AML-193 (cell line): ENCODE data around the gene RGMB.
A peak's percentile ranks its signal among the peaks of the same experiment; 100 is the strongest.

ENCODE experiments used
- DNase-seq, 2 experiments: peaks; one replicate each; lab custom pipeline; 2025; lab: John Stamatoyannopoulos, UW

Gene RGMB

GRCh38 chr5:98768160-98768959, 5.1 kb upstream of the RGMB start:
- no peak for DNase-seq

DNA sequence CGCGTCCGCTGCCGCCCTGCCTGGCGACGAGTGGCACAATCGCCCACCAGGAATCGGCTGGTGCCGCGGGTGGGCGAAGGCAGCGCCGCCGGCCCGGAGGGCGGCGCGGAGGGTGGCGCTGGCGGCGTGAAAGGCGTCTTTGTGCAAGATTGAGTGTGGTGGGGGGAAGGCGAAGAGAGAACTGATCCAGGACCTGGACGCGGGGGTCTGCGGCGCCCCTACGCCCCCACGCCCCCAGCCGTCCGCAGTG, 4.6 kb upstream of the RGMB start:
- DNase-seq = no peak

- DNase-seq = no peak
Measured at GRCh38 chr5:98769210-98769958, 4.1 kb upstream of the RGMB start.

GRCh38 chr5:98769959-98770208, 3.6 kb upstream of the RGMB start:
- no peak for DNase-seq

DNA sequence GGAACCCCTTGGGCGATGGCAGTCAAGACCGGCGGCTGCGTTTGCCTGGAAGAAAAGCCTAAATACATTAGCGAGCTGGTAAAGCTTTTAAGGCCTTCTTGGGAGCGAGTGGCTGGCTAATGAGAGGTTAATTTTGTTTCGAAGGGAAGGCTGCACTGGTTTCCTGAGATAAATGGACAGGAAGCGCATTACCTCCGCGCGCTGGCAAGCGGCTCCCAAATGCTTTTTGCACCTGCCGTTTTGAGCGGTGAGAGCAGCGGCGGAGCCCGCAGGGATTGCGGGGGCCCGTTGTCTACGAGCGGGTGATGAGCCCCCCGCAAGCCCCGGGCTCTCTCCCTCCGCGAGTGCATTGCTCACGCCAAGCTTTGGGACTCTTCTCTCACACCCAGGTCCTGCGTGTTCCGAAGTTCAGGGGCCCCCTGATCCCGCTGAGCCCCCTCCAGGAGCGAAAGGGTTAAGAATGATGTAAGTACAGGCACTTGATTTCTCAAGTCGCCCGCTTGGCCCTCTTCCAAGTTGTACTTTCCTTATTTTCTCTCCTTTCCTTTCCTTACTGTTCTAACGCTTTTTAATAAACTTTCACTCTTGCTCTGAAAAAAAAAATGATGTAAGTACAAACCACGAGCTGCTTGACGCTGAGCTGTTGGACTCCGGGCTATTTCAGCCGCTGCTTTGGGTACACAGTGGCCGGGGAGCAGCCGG, 3.1 kb upstream of the RGMB start:
- peak; percentile 37 for DNase-seq

DNA sequence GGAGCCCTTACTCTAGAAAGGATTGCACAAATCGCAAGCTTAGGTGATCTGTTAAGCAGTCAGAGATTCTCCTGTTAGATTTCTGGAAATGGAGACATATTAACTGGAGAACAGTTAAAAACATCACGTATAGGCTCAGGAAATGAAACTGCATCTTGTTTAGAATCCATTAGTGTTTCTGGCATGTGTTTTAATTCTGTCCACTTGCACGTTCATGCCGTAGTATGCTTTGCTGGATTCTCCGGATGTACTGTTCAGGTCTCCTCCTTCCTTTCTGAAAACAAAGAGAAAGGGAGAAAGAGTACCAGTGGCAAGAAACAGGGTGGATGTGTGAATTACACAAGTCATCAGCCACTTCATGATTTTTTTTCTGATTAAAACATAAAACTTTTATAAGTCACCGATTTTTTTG, 2.5 kb upstream of the RGMB start:
- no peak for DNase-seq

DNA sequence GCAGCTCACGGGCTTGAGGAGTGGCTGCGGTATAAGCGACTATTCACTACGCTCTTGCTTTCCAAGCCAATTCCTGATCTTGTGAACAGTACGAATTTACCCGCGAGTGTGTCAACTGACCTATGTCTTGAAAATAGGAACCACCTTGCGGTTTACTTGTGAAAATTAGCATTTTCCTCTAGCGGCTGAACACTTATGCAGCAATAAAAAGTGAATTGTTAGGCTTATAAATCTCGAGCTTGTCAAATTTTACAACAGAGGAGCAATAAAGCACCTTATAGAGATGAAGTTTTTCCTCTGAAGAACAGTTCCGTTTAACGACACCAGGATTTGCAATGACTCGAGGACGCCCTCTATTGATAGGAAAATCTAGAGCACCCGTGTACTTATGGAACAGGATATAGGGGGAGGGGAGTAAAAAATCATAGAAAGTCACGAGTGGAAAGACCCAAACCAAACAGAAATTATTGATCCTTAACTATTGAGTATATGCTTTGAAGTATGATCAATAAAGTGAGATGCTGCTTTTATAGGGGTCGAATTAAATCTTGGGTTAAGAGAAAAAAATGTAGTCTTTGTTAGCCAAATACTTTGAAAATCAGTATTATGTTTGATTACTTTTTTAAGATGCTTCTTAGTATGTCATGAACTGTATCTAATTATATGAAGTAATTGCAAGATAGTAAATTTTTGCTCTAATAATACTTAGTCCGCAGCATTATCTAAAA, 1.9 kb upstream of the RGMB start:
- peak; percentile 70 to 77 for DNase-seq

- no peak for DNase-seq
Measured at GRCh38 chr5:98772415-98773213, 849 bp upstream of the RGMB start.

GRCh38 chr5:98773214-98773463, 324 bp upstream of the RGMB start:
- DNase-seq = no peak

DNA sequence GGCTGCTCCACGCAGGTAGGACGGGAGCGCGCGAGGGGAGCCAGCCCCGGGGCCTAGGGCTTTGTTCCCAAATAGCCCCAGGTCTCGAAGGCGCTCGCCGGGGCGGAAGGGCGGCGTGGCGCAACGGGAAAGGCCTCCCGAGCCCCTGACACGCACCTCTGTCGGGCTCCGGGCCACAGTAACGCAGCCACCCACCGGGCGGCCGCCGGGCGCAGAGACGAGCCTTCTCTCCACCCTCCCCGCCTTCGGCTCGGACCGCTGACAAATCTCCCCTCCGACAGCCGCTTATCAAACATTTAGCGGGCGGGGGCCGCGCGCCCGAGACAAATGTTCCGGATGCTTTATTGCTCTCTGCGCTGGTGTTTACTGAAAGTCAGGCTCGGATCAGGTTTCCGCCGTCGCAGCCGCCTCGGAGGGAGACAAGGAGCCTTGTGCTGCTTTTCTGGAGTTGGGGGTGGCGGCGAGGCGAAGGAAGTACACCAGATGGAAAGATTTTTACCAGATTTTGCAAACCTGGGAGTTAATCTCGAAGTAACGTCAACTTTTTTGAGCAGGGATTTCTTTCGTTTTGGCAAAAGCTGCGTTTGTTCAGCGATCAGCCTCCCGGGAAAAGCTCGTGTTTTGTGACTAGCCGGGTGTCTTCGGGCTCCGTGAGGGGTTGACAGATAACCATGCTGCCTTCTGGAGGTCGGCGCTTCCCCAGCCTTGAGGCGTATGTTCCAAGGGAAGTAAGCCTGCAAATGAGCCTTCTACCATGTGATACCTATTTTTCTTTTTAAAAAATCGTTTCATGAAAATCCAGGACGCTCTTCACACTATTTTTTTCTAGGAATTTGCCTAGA, 950 bp downstream of the RGMB start:
- no peak for DNase-seq

GRCh38 chr5:98775246-98776065, 2.0 kb downstream of the RGMB start:
- no peak for DNase-seq

GRCh38 chr5:98776066-98776705, 2.7 kb downstream of the RGMB start:
- DNase-seq = no peak

- DNase-seq = no peak
Measured at GRCh38 chr5:98777295-98777694, 3.8 kb downstream of the RGMB start.

DNA sequence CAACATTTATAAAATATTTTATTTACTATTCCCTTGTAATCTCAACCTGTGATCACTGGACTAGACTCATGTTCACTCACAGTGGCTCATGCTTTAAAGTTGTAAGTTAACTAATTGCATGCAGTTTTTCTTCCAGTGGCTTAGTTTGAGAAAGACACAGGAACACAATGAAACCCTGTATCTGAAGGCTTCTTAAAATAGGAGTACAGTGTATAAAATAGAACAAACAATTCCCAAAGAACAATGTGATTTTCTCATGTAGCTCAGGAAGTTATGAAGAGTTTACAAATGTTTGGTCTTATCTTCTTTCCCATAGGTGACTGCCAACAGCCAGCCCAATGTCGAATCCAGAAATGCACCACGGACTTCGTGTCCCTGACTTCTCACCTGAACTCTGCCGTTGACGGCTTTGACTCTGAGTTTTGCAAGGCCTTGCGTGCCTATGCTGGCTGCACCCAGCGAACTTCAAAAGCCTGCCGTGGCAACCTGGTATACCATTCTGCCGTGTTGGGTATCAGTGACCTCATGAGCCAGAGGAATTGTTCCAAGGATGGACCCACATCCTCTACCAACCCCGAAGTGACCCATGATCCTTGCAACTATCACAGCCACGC, 5.9 kb downstream of the RGMB start:
- no peak for DNase-seq

GRCh38 chr5:98780390-98780789, 6.9 kb downstream of the RGMB start:
- no peak for DNase-seq

DNA sequence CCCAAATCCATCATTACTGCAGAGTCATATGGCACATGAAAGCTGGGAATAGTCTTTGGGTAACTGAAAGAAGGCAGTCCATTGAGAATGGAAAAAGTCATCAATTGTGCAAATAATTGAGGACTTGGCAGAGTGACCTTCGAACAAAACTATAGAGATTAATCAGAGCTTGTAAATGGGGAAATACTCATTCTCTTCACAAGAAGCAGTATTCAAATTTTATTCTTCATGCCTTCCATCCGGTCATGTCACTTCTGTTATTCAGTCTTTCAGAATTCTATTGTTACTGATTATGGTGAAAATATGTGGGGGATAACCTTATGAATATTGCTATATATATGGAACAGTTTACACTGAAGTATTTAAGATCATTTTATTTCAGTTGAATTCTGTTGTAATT, 8.1 kb downstream of the RGMB start:
- DNase-seq = no peak

- no peak for DNase-seq
Measured at GRCh38 chr5:98781964-98782363, 8.5 kb downstream of the RGMB start.

- no peak for DNase-seq
Measured at GRCh38 chr5:98783051-98783649, 9.7 kb downstream of the RGMB start.

- no peak for DNase-seq
Measured at GRCh38 chr5:98784411-98784810, 10.9 kb downstream of the RGMB start.
